T47D (cell line): ENCODE measurements around the gene MAP2K1.
"Not testable (repeated sequence)": the region's sequence is repeated elsewhere in the genome, so short reads cannot be mapped to it uniquely, and the experiment has no call there.

Experiments
- DNase-seq, 2 experiments: peaks; one replicate each; pipeline versions ENCODE4 v3.0.0 to v3.0.0-alpha.2; 2011 to 2012; ENCODE audit warnings: low read depth in 1 of 2, low spot score in 1 of 2
- JUND ChIP-seq: IDR thresholded peaks from 2 replicates; pipeline ENCODE4 v1.6.1; 2012; ENCODE audit warnings: low read depth
- in situ Hi-C: cut with HindIII; loops from 2 replicates; pipeline ENCODE4 v1.10.0; 2016; ENCODE audit warnings: low sequenced_read_pairs, low pct_unique_long_range_greater_than_20kb

Gene MAP2K1

GRCh38 chr15:66386204-66387123, at the start of gene MAP2K1:
TSS of gene MAP2K1 (plus strand) at chr15:66386912. CDS start at chr15:66387348, 436 bp downstream.
- DNase-seq = peak; percentile 93 to 98
- in situ Hi-C loops = no loop called here
- no peak for TF ChIP-seq JUND

DNA sequence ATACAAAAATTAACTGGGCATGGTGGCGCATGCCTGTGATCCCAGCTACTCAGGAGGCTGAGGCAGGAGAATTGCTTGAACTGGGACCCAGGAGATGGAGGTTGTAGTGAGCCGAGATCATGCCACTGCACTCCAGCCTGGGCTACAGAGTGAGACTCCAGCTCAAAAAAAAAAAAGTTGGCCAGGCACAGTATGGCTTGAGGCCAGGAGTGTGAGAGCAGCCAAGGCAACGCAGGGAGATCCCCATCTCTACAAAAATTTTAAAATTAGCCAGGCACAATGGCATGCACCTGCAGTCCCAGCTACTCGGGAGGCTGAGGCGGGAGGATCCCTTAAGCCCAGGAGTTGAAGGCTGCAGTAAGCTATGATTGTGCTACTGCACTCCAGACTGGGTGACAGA, 38.2 kb upstream of the MAP2K1 start:
- in situ Hi-C loops, DNase-seq: not testable (repeated sequence)

DNA sequence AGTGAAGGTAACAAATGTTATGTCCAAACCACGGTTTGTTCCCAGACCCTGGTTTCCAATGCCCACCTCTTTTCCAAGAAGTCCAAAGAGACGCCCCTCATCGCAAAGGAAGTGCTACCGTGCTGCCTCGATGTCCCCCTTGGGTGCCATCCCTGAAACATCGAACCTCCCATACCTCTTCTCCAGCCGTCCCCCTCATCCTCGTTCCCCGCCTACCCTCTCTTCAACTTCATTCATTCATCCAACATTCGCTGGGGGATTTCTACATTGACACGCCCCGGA, 30.7 kb upstream of the MAP2K1 start:
- no peak for TF ChIP-seq JUND
- in situ Hi-C loops = no loop called here
- DNase-seq = no peak

DNA sequence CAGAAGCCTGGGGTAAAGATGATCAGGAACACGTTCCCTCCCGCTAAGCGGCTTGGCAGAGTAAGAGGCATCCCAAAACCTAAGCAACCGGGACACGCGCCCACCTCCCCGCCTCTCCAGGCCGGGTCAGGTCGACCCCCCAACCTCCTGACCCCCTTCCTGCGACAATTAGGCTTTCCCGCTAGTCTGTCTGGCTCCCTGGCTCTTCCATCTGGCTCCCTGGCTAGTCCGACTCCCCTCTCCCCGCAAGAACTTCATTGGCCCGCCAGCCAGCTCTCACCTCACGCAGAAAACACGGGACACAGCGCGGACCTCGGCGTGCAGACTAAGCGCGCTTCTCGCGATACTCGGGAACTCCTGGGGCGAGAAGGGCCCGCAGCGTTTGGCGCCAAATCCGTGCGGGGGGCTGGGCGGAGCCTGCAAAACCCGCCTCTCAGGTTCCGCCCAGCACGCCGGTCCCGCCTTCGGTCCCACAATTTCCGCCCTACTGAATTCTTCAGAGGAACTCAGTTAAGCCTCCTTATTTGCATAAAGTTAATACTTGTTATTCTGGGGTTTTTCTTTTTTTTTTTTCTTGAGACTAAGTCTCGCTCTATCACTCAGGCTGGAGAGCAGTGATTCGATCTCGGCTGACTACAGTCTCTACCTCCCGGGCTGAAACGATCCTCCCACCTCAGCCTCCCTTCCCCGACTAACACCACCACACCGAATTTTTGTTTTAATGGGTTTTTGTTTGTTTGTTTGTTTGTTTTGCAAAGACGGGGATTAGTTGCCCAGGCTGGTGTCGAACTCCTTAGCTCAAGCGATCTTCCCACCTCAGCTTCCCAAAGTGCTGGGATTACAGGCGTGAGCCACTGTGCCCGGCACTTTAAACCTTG, 30.1 kb upstream of the MAP2K1 start, which contains the start of gene TIPIN:
Gene TIPIN (minus strand): TSS at position 327 of the 878 bp plus-strand sequence. CDS start 3,738 bp downstream, outside the sequence.
- DNase-seq = peak; percentile 79 to 98
- in situ Hi-C loops = no loop called here
- TF ChIP-seq JUND = no peak

DNA sequence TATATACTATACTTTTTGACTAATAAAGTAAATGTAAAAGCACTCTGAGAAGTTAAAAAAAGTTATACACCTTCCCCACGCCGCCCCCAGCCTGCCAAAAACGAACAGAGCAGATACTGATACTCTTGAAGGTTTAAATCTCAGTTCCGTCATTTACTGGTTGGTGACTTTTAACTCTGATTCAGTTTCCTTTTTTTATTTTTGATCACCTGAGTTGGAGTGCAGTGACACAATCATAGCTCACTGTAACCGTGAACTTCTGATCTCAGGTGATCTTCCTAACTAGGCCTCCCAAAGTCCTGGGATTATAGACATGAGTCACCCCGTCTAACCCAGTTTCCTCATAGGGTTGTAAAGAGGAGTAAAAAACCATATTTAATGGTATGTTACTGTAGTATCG, 27.0 kb upstream of the MAP2K1 start:
- in situ Hi-C loops = no loop called here

DNA sequence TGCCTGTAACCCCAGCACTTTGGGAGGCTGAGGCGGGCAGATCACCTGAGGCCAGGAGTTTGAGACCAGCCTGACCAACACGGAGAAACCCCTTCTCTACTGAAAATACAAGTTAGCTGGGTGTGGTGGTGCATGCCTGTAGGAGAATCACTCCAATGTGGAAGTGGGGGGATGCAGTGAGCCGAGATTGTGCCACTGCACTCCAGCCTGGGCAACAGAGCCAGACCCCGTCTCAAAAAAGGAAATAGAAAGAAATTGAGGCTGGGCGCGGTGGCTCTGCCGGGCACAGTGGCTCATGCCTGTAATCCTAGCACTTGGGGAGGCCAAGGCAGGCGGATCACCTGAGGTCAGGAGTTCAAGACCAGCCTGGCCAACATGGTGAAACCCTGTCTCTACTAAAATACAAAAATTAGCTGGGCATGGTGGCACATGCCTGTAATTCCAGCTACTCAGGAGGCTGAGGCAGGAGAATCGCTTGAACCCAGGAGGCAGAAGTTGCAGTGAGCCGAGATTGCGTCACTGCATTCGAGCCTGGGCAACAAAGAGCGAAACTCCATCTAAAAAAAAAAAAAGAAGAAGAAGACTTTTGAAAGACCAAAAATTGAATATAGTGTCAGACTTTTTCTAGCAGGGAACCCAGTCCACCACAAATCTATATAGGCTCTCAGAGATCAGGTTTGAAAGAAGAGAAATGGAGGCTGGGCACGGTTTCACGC, 24.8 kb upstream of the MAP2K1 start:
- DNase-seq, in situ Hi-C loops: not testable (repeated sequence)

More for the DNA sequence above, 27.0 kb upstream of the MAP2K1 start:
- no peak for DNase-seq
- no peak for TF ChIP-seq JUND

DNA sequence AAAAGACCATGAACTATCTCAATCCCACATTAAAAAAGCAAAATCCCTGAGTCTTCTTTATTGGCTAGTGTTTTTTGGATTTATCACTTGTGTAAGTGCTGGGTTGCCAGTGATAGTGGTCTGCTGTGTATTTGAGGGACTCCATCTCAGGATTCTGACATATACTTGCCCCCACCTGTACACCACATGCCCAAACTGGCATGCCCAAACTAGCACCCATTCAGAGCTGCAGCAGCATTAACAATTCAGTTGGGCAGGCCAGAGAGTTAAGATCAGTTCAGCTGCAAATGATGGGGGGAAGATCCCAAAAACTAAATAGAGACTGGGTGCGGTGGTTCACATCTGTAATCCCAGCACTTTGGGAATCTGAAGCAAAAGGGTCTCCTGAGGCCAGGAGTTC, 23.9 kb upstream of the MAP2K1 start:
- no peak for DNase-seq
- no peak for TF ChIP-seq JUND
- in situ Hi-C loops = no loop called here

DNA sequence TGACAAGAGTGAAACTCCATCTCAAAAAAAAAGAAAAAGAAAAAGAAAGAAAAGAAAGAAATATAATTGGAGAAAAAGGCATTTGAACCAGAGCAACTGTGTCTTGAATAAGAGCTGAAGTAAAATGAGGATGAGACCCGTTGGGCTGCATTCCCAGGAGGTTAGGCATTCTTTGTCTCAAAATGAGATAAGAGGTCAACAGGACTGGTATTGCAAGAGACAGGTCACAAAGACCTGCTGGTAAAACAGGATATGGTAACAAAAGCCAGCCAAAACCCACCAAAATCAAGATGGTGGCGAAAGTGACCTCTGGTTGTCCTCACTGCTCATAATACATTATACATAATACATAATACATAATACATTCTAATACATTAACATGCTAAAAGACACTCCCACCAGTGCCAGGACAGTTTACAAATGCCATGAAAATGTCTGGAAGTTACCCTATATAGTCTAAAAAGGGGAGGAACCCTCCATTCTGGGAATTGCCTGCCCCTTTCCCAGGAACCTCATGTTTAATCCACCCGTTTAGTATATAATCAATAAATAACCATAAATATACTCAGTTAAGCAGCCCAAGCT, 21.7 kb upstream of the MAP2K1 start:
- DNase-seq = peak in 1 of 2 experiments; percentile 35
- in situ Hi-C loops = no loop called here
- TF ChIP-seq JUND = no peak

GRCh38 chr15:66369773-66370651, 16.7 kb upstream of the MAP2K1 start:
- TF ChIP-seq JUND = no peak
- in situ Hi-C loops = no loop called here
- DNase-seq = peak; percentile 9 to 19

DNA sequence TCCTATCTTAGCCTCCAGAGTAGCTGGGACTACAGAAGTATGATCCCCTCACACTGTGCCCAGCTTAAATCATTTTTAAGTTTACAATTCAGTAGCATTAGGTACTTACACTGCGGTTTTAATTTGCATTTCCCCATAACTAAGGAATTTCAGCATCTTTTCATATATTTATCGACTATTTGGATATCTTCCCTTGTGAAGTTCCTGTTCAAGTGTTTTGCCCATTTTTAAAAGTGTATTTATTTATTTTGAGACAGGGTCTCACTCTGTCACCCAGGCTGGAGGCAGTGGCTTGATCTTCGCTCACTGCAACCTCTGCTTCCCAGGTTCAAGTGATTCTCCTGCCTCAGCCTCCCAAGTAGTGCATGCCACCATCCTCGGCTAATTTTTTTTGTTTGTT, 12.5 kb upstream of the MAP2K1 start:
- in situ Hi-C loops = no loop called here
- no peak for TF ChIP-seq JUND
- no peak for DNase-seq

DNA sequence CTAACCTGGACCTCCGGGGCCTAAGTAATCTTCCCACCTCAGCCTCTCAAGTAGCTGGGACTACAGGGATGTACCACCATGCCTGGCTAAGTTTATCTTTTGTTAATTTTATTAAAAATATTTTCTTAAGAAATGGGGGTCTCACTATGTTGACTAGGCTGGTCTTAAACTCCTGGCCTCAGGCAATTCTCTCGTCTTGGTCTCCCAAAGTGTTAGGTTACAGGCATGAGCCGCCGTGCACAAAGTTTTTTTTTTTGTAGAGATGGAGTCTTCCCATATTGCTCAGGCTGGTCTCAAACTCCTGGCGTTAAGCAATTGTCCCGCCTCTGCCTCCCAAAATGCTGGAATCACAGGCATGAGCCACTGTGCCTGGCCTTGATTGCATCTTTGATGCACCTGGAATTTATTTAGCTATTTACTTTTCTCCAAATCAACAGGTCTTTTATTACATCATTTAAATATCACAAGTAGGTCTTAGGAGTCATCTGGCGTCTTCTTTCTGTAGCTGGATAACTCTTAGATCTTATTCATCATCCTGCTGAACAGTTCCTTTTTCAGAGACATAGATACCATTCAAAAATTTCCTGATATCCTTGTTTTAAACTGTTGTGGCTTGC, 7.8 kb upstream of the MAP2K1 start:
- DNase-seq = no peak
- no peak for TF ChIP-seq JUND
- in situ Hi-C loops = no loop called here

DNA sequence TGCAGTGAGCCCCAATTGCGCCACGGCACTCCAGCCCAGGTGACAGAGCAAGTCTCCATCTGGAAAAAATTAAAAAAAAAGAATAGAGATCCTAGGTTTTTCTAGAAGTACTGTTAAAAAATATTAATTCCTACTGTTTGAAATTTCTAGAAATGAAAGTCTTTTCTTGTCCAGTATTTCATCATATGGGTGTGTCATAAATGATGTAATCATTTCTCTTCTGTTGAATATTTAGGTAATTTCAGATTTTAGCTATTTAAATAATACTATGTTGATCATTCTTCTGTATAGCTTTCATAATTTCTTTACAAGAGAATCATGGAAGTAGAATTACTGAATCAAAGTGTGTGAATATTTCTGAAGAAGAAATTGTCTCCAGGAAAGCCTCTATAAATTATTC, 5.3 kb upstream of the MAP2K1 start:
- in situ Hi-C loops, DNase-seq: not testable (repeated sequence)
